IgD-negative memory B cell (primary cell): ENCODE measurements around the gene IL10RA. TPM values are rescaled to one million over a fixed set of nuclear protein-coding genes. Genes with fewer than 3 reads are reported as not detected.

Experiments
- H3K27ac Mint-ChIP-seq, 3 donors: one replicate each; pipeline ENCODE4 v1.8.0; 2020 to 2022; ENCODE audit warnings: mild to moderate bottlenecking in 3 of 3, mixed read lengths in 3 of 3, moderate library complexity in 1 of 3
- H3K27me3 Mint-ChIP-seq: one replicate; pipeline ENCODE4 v1.8.0; 2021; ENCODE audit warnings: mixed read lengths
- H3K36me3 Mint-ChIP-seq: one replicate; pipeline ENCODE4 v1.8.0; 2020; ENCODE audit warnings: mild to moderate bottlenecking, mixed read lengths
- H3K4me1 Mint-ChIP-seq, 3 donors: one replicate each; pipeline ENCODE4 v1.8.0; 2020 to 2022; ENCODE audit warnings: mixed read lengths in 3 of 3, mild to moderate bottlenecking in 1 of 3
- H3K4me3 Mint-ChIP-seq, 4 donors: one replicate each; pipeline ENCODE4 v1.8.0; 2020 to 2022; ENCODE audit warnings: mild to moderate bottlenecking in 4 of 4, mixed read lengths in 4 of 4, moderate library complexity in 3 of 4
- H3K9me3 Mint-ChIP-seq, 3 donors: one replicate each; pipeline ENCODE4 v1.8.0; 2020 to 2021; ENCODE audit warnings: mixed read lengths in 3 of 3, mild to moderate bottlenecking in 1 of 3
- polyA plus RNA-seq: library from polyadenylated mRNA; unstranded; fragments of 300-500 nt; fragmentation: Illumina TruSeq; gene quantifications from one replicate; pipeline ENCODE4 v1.2.3, GENCODE V29; 2021

Gene IL10RA
- polyA plus RNA-seq, 1 donor from 2014 or later = 97.1 TPM

DNA sequence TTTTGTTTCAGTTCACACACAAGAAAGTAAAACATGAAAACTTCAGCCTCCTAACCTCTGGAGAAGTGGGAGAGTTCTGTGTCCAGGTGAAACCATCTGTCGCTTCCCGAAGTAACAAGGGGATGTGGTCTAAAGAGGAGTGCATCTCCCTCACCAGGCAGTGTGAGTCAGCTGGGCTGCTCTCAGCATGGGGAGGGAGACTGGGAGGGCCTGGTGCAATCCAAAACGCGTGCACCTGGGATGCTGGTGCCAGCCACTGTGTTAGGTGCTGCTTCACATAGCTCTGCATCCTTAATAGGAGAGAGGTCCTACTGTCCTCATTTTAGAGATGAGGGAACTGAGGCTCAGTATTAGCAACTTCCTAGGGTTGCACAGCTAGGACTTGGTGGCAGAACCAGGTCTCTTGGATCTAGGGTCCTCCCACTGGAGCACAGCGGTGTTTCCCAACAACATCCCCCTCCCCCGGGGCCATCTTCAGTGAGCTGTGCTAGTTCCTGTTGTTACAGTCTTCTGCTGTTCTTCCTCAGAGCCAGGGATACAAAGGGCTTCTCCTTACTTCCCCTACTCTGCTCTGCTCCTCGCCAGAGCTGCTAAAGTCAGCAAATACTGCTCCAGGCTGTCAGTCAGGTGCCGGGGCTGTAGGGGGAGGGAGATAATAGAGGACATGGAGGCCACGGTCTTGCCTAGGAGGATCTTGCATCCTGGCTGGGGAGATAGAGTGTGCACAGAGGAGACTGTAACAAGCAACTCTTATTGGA is 8.0 kb downstream of the IL10RA start:
- Mint-ChIP-seq H3K27me3 (no peaks in the 10 kb centered on the region), H3K36me3 (peaks cover 25% of the 10 kb centered on the region), H3K27ac (peak overlapping the region in 2 of 3 donors; percentile 25 to 76), H3K4me3 (peak overlapping the region in 1 of 4 donors; percentile 49), H3K9me3 (peaks cover 0 to 2% (median 0%) of the 10 kb centered on the region in 3 donors), H3K4me1 (peaks cover 39 to 46% (median 43%) of the 10 kb centered on the region in 3 donors)

DNA sequence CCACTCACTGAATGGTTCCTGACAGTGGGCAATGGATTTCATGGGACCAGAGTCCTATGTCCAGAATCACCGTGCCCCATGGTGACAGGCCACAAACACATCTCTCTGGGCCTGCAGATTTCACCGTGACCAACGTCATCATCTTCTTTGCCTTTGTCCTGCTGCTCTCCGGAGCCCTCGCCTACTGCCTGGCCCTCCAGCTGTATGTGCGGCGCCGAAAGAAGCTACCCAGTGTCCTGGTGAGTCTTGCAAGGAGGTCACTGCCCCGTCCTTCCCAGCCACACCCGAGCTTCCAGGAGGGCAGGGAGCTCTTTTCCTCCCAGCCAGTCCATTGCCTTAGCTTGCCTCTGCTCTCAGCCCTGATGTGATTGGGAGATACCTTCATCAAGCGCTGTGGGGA is 9.3 kb downstream of the IL10RA start:
- Mint-ChIP-seq H3K4me1 (peaks cover 36 to 42% (median 37%) of the 10 kb centered on the region in 3 donors), H3K4me3 (no peak overlapping the region), H3K9me3 (peaks cover 0 to 2% (median 0%) of the 10 kb centered on the region in 3 donors), H3K36me3 (peaks cover 20% of the 10 kb centered on the region), H3K27ac (peak overlapping the region in 1 of 3 donors; percentile 32), H3K27me3 (no peaks in the 10 kb centered on the region)

DNA sequence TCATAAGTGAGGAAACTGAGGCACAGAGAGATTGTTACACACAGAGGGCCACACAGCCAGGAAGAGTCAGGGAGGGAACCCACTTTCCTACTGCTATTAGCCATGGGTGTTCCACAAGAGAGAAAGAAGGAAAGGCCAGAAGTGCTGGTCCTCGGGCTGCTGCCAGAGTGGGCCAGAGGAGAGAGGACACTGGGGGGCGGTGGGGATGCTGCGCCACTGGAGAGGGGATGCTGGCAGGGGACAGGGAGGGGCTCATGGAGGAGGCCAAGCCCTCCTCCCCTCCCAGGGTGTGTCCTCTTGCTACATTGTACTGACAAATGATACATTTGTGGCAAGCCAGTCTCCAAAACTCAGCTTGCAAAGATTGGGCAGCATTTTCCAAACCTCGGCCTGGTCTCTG is 9.9 kb downstream of the IL10RA start:
- H3K4me3 Mint-ChIP-seq = peak overlapping the region in 2 of 4 donors; percentile 22 to 38
- peaks cover 36 to 42% (median 37%) of the 10 kb centered on the region in 3 donors for H3K4me1 Mint-ChIP-seq
- peaks cover 0 to 2% (median 0%) of the 10 kb centered on the region in 3 donors for H3K9me3 Mint-ChIP-seq
- peaks cover 16% of the 10 kb centered on the region for H3K36me3 Mint-ChIP-seq
- no peaks in the 10 kb centered on the region for H3K27me3 Mint-ChIP-seq
- peak overlapping the region in 1 of 3 donors; percentile 32 for H3K27ac Mint-ChIP-seq

DNA sequence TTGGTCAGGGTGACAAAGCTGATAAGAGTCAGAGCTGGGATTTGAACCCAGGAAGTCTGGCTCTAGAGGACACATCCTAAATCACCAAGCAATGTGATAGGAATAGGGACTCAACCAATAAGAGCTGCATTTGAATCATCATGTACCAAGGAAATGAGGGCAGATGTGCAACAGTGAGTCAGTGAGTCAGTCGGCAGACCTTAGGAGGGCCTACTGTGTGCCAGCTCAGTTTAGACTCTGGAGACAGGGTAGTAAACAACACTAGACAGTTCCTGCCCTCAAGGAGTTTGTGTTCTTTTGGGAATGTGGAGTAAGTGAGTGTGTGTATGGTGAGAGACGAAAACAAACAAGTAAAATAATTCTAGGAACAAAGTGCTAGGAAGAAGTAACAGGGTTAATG is 11.2 kb downstream of the IL10RA start:
- Mint-ChIP-seq H3K4me3 (peak overlapping the region in 1 of 4 donors; percentile 40), H3K27me3 (no peaks in the 10 kb centered on the region), H3K4me1 (peaks cover 39 to 42% (median 39%) of the 10 kb centered on the region in 3 donors), H3K9me3 (peaks cover 0 to 2% (median 0%) of the 10 kb centered on the region in 3 donors), H3K27ac (peak overlapping the region; percentile 55 to 93 (median 93)), H3K36me3 (peaks cover 16% of the 10 kb centered on the region)

DNA sequence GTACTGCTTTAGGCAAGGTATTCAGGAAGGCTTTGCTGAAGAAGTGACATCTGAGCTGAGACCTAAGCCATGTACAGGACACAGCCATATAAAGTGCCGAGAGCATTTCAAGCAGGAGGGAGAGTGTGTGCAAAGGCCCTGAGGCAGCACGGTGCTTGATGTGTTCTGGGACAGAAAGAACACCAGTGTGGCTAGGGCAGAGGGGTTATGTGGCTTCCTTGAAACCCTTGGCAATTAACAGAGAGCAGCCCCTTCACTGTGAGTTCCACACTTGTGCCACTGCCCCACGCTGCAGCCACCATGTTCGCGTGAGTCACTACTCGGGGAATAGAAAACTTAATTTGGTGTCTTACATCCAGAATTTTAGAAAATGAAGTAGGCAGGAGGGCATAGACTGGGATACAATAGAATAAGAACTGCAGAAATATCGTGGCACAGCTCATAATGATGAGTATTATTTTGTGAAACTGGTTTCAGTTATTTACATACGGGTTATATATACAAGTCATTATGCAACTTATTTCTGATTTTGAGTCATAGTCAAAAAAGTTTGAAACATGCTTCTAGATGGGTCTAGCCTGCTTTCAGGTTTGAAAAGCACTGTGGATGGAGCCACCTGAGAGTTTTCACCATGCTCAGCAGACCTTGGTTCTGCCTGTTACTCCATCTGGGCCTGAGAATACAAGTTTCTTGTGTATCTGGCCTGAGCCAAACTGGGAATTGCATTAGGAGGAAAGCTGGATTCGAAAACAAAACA is 11.8 kb downstream of the IL10RA start:
- Mint-ChIP-seq H3K36me3 (peaks cover 14% of the 10 kb centered on the region), H3K4me1 (peaks cover 39 to 41% (median 39%) of the 10 kb centered on the region in 3 donors), H3K27me3 (no peaks in the 10 kb centered on the region), H3K27ac (peak overlapping the region; percentile 55 to 93 (median 93)), H3K9me3 (peaks cover 0 to 2% (median 0%) of the 10 kb centered on the region in 3 donors), H3K4me3 (peak overlapping the region in 2 of 4 donors; percentile 1 to 58)

DNA sequence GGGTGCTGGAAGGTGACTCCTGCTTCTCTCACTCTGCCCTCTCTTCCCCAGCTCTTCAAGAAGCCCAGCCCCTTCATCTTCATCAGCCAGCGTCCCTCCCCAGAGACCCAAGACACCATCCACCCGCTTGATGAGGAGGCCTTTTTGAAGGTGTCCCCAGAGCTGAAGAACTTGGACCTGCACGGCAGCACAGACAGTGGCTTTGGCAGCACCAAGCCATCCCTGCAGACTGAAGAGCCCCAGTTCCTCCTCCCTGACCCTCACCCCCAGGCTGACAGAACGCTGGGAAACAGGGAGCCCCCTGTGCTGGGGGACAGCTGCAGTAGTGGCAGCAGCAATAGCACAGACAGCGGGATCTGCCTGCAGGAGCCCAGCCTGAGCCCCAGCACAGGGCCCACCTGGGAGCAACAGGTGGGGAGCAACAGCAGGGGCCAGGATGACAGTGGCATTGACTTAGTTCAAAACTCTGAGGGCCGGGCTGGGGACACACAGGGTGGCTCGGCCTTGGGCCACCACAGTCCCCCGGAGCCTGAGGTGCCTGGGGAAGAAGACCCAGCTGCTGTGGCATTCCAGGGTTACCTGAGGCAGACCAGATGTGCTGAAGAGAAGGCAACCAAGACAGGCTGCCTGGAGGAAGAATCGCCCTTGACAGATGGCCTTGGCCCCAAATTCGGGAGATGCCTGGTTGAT is 12.6 kb downstream of the IL10RA start:
- Mint-ChIP-seq H3K4me1 (peaks cover 47 to 48% (median 47%) of the 10 kb centered on the region in 3 donors), H3K4me3 (peak overlapping the region in 2 of 4 donors; percentile 58 to 74), H3K27ac (peak overlapping the region; percentile 55 to 93 (median 93)), H3K36me3 (peaks cover 13% of the 10 kb centered on the region), H3K9me3 (peaks cover 0 to 4% (median 2%) of the 10 kb centered on the region in 3 donors), H3K27me3 (no peaks in the 10 kb centered on the region)

DNA sequence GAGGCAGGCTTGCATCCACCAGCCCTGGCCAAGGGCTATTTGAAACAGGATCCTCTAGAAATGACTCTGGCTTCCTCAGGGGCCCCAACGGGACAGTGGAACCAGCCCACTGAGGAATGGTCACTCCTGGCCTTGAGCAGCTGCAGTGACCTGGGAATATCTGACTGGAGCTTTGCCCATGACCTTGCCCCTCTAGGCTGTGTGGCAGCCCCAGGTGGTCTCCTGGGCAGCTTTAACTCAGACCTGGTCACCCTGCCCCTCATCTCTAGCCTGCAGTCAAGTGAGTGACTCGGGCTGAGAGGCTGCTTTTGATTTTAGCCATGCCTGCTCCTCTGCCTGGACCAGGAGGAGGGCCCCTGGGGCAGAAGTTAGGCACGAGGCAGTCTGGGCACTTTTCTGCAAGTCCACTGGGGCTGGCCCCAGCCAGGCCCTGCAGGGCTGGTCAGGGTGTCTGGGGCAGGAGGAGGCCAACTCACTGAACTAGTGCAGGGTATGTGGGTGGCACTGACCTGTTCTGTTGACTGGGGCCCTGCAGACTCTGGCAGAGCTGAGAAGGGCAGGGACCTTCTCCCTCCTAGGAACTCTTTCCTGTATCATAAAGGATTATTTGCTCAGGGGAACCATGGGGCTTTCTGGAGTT is 13.3 kb downstream of the IL10RA start:
- peak overlapping the region in 1 of 4 donors; percentile 18 for H3K4me3 Mint-ChIP-seq
- peaks cover 53 to 54% (median 53%) of the 10 kb centered on the region in 3 donors for H3K4me1 Mint-ChIP-seq
- H3K9me3 Mint-ChIP-seq = peaks cover 0 to 4% (median 4%) of the 10 kb centered on the region in 3 donors
- peaks cover 12% of the 10 kb centered on the region for H3K36me3 Mint-ChIP-seq
- peak overlapping the region in 2 of 3 donors; percentile 55 to 93 for H3K27ac Mint-ChIP-seq
- H3K27me3 Mint-ChIP-seq = no peaks in the 10 kb centered on the region

DNA sequence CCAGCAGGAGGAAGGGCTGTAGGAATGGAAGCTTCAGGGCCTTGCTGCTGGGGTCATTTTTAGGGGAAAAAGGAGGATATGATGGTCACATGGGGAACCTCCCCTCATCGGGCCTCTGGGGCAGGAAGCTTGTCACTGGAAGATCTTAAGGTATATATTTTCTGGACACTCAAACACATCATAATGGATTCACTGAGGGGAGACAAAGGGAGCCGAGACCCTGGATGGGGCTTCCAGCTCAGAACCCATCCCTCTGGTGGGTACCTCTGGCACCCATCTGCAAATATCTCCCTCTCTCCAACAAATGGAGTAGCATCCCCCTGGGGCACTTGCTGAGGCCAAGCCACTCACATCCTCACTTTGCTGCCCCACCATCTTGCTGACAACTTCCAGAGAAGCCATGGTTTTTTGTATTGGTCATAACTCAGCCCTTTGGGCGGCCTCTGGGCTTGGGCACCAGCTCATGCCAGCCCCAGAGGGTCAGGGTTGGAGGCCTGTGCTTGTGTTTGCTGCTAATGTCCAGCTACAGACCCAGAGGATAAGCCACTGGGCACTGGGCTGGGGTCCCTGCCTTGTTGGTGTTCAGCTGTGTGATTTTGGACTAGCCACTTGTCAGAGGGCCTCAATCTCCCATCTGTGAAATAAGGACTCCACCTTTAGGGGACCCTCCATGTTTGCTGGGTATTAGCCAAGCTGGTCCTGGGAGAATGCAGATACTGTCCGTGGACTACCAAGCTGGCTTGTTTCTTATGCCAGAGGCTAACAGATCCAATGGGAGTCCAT is 14.1 kb downstream of the IL10RA start:
- peaks cover 0 to 4% (median 4%) of the 10 kb centered on the region in 3 donors for H3K9me3 Mint-ChIP-seq
- peaks cover 57 to 62% (median 58%) of the 10 kb centered on the region in 3 donors for H3K4me1 Mint-ChIP-seq
- peak overlapping the region in 2 of 3 donors; percentile 55 to 87 for H3K27ac Mint-ChIP-seq
- no peaks in the 10 kb centered on the region for H3K27me3 Mint-ChIP-seq
- peaks cover 12% of the 10 kb centered on the region for H3K36me3 Mint-ChIP-seq
- peak overlapping the region in 1 of 4 donors; percentile 18 for H3K4me3 Mint-ChIP-seq

DNA sequence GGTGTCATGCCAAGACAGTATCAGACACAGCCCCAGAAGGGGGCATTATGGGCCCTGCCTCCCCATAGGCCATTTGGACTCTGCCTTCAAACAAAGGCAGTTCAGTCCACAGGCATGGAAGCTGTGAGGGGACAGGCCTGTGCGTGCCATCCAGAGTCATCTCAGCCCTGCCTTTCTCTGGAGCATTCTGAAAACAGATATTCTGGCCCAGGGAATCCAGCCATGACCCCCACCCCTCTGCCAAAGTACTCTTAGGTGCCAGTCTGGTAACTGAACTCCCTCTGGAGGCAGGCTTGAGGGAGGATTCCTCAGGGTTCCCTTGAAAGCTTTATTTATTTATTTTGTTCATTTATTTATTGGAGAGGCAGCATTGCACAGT is 14.6 kb downstream of the IL10RA start:
- Mint-ChIP-seq H3K36me3 (peaks cover 10% of the 10 kb centered on the region), H3K27ac (peak overlapping the region in 2 of 3 donors; percentile 55 to 90), H3K27me3 (peaks cover 3% of the 10 kb centered on the region), H3K4me3 (peak overlapping the region in 1 of 4 donors; percentile 9), H3K9me3 (peaks cover 0 to 4% (median 4%) of the 10 kb centered on the region in 3 donors), H3K4me1 (peaks cover 62 to 68% (median 63%) of the 10 kb centered on the region in 3 donors)

DNA sequence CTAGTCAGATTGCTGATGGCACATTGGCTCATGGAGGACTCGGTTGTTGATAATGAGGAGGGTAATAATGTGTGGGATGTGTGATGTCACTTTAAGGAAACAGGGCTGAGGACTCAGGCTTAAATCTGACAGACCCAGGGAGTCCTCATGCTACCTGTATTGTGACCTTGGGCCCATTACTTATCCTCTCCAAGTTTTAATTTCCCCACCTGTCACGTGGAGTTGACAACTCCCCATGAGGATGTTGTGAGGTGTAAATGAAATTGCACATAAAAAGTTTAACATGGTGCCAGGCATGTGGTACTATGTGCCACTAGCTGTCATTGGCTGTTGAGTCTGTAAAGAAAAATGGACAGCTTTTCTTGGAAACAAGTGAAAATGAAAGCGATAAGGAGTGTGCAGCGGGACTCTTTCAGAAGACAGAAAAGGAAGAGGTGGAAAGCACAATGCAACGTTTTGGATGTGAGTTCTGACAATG is 15.3 kb downstream of the IL10RA start:
- Mint-ChIP-seq H3K27me3 (peaks cover 3% of the 10 kb centered on the region), H3K36me3 (peaks cover 8% of the 10 kb centered on the region), H3K4me3 (peak overlapping the region in 3 of 4 donors; percentile 22 to 86 (median 52)), H3K9me3 (peaks cover 0 to 4% (median 4%) of the 10 kb centered on the region in 3 donors), H3K4me1 (peaks cover 69 to 74% (median 69%) of the 10 kb centered on the region in 3 donors), H3K27ac (peak overlapping the region; percentile 87 to 93 (median 90))

DNA sequence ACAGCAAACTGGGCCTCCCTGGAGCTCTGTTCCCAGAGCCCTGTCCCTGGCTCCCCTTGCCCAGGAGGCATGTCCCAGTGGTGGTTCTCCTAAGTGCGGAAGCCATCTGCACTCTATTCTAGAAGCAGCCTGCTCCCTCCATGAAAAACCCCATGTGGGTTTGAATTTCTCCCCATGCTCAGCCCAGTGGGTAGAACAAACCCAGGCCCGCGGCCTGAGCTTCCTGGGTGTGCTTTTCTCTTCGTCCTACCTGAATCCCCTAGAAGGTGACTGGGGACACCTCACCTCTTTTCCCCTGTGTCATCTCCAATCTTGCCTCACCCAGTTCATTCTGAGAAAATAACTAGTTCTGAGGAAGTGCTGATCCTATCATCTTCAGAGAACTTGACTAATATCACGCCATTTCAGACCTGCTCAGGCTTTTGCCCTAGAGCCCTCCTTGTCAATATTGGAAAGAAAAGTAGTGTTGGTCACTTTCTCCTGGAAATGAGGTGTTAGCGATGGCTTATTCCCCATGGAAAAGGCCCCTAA is 15.9 kb downstream of the IL10RA start:
- H3K9me3 Mint-ChIP-seq = peaks cover 0 to 4% (median 4%) of the 10 kb centered on the region in 3 donors
- H3K27me3 Mint-ChIP-seq = peaks cover 3% of the 10 kb centered on the region
- H3K4me1 Mint-ChIP-seq = peaks cover 72 to 79% (median 74%) of the 10 kb centered on the region in 3 donors
- peaks cover 8% of the 10 kb centered on the region for H3K36me3 Mint-ChIP-seq
- H3K4me3 Mint-ChIP-seq = peak overlapping the region in 3 of 4 donors; percentile 52 to 86 (median 58)
- H3K27ac Mint-ChIP-seq = peak overlapping the region; percentile 87 to 93 (median 90)

DNA sequence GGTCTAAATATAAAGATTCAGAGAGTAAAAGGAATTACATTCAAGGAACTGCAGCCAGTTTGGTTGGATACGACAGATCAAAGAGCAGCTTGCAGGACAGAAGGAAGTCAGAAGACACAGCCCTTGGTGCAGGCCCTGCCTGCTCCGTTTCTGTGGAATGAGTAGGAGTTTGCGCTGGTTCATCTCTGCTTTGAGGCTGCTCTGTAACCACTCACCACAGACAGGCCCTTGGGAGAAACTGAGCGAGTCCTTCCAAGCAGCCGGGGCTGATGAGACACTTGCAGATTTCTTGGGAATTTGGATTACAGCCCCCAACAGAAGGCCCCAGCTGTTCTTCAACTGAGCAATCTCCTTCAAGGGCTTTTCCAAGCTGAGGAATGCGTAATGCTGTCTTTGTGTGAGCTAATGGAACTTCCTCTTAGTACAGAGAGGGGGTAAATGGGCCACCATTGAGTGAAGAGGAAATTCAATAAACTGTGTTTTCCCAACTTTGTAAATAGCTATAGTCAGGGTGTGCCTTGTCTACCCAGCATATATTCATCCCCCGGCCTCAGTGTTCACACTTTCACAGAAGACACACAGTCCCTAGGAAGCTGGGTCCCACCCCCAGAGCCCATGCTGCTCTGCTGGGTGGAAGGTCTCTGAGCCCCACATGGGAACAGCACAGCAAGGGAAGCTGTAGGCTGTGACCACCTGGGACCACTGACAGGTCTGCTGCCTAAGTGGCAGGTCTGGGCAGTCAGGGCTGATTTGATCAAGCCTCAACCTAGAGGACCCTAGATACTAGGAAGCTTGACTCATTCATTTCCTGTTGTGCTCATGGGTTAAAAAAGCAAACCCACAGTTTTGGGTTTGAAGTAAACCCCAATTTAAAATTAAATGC is 16.6 kb downstream of the IL10RA start:
- peaks cover 0 to 4% (median 2%) of the 10 kb centered on the region in 3 donors for H3K9me3 Mint-ChIP-seq
- peaks cover 72 to 78% (median 78%) of the 10 kb centered on the region in 3 donors for H3K4me1 Mint-ChIP-seq
- H3K27me3 Mint-ChIP-seq = peaks cover 3% of the 10 kb centered on the region
- H3K27ac Mint-ChIP-seq = peak overlapping the region; percentile 76 to 93 (median 87)
- H3K36me3 Mint-ChIP-seq = peaks cover 5% of the 10 kb centered on the region
- H3K4me3 Mint-ChIP-seq = peak overlapping the region in 3 of 4 donors; percentile 52 to 84 (median 75)
